ENCODE data around the gene YY1.

- no peak for TF ChIP-seq CTCF (IDR thresholded peaks at IDR 0.05; ENCODE audit: low read depth, low read length)
- no peak for TF ChIP-seq POLR2A (IDR thresholded peaks at IDR 0.05; ENCODE audit: extremely low read depth, insufficient read length)
- TF ChIP-seq MYC (IDR thresholded peaks at IDR 0.05; ENCODE audit: low read depth, low read length): no peak
Measured at GRCh38 chr14:100192250-100192671, 46.7 kb upstream of the YY1 start.
